Amygdala (tissue), 56 donors: ENCODE results near the gene HKDC1.
"Not testable (repeated sequence)": the region's sequence is repeated elsewhere in the genome, so short reads cannot be mapped to it uniquely, and the experiment has no call there.

ENCODE experiments used
- DNase-seq, 56 donors: peaks; one replicate each; lab custom pipeline; 2025; lab: John Stamatoyannopoulos, UW

HKDC1 gene

GRCh38 chr10:69220041-69220451 lies at the start of gene HKDC1:
HKDC1 (plus strand) TSS chr10:69220332; CDS start chr10:69220436, 104 bp downstream.
- DNase-seq = peak in 4 of 56 donors; percentile 6 to 23 (median 10)

- DNase-seq = no peak
Measured at GRCh38 chr10:69172241-69172982, 47.7 kb upstream of the HKDC1 start.

- not testable (repeated sequence) for DNase-seq
Measured at GRCh38 chr10:69175326-69175725, 44.8 kb upstream of the HKDC1 start.

- DNase-seq = no peak
Measured at GRCh38 chr10:69176823-69177222, 43.3 kb upstream of the HKDC1 start.

- DNase-seq = peak in 3 of 56 donors; percentile 13 to 26 (median 20)
Measured at GRCh38 chr10:69179089-69179742, 40.9 kb upstream of the HKDC1 start.

GRCh38 chr10:69179743-69180524 lies 40.2 kb upstream of the HKDC1 start, which contains the start of gene SUPV3L1:
SUPV3L1 (plus strand) TSS chr10:69180234; CDS start chr10:69180292, 58 bp downstream.
- DNase-seq = peak; percentile 64 to 98 (median 90)

- no peak for DNase-seq
Measured at GRCh38 chr10:69180525-69181204, 39.5 kb upstream of the HKDC1 start.

- no peak for DNase-seq
Measured at GRCh38 chr10:69181433-69181832, 38.7 kb upstream of the HKDC1 start.

- DNase-seq = no peak
Measured at GRCh38 chr10:69182005-69182404, 38.1 kb upstream of the HKDC1 start.

GRCh38 chr10:69186524-69186923 lies 33.6 kb upstream of the HKDC1 start:
- no peak for DNase-seq

GRCh38 chr10:69201045-69201444 lies 19.1 kb upstream of the HKDC1 start:
- no peak for DNase-seq

GRCh38 chr10:69202332-69202731 lies 17.8 kb upstream of the HKDC1 start:
- DNase-seq = no peak

GRCh38 chr10:69208761-69209160 lies 11.4 kb upstream of the HKDC1 start:
- DNase-seq = no peak

GRCh38 chr10:69209787-69210484 lies 10.2 kb upstream of the HKDC1 start:
- DNase-seq = no peak

GRCh38 chr10:69211104-69211503 lies 9.0 kb upstream of the HKDC1 start:
- no peak for DNase-seq

GRCh38 chr10:69211524-69211923 lies 8.6 kb upstream of the HKDC1 start:
- no peak for DNase-seq

- no peak for DNase-seq
Measured at GRCh38 chr10:69213591-69214311, 6.4 kb upstream of the HKDC1 start.

GRCh38 chr10:69214666-69215131 lies 5.4 kb upstream of the HKDC1 start:
- DNase-seq = no peak
